Measurements from ENCODE around the gene PNCK.

The PNCK gene

GRCh38 chrX:153637121-153638040, 36.2 kb downstream of the PNCK start:
- TF ChIP-seq ZFP30 (CRISPR knock-in tag; IDR thresholded peaks at IDR 0.05) (no peak), ZC3H10 (CRISPR knock-in tag; IDR thresholded peaks at IDR 0.05) (no peak), ZNF8 (CRISPR knock-in tag; IDR thresholded peaks at IDR 0.05) (no peak), ESRRG (CRISPR knock-in tag; IDR thresholded peaks at IDR 0.05) (no peak), PPARA (CRISPR knock-in tag; IDR thresholded peaks at IDR 0.05; ENCODE audit: borderline replicate concordance) (no peak), GLIS3 (CRISPR knock-in tag; IDR thresholded peaks at IDR 0.05) (no peak), TSHZ2 (CRISPR knock-in tag; IDR thresholded peaks at IDR 0.05) (no peak), TCF4 (CRISPR knock-in tag; IDR thresholded peaks at IDR 0.05; ENCODE audit: borderline replicate concordance) (no peak), ARNTL (CRISPR knock-in tag; IDR thresholded peaks at IDR 0.05; ENCODE audit: borderline replicate concordance, low read depth) (no peak), OSR1 (CRISPR knock-in tag; IDR thresholded peaks at IDR 0.05) (no peak), RARB (CRISPR knock-in tag; IDR thresholded peaks at IDR 0.05) (no peak), ZNF70 (CRISPR knock-in tag; IDR thresholded peaks at IDR 0.05) (no peak), POU6F1 (CRISPR knock-in tag; IDR thresholded peaks at IDR 0.05; ENCODE audit: borderline replicate concordance, low read depth) (no peak)
- no peak for ATAC-seq

- no peak for ATAC-seq
- TF ChIP-seq CSRNP3 (CRISPR knock-in tag; IDR thresholded peaks at IDR 0.05) = no peak
- TF ChIP-seq PPARA (CRISPR knock-in tag; IDR thresholded peaks at IDR 0.05; ENCODE audit: borderline replicate concordance) = no peak
- no peak for TF ChIP-seq SNAI2 (CRISPR knock-in tag; IDR thresholded peaks at IDR 0.05)
- no peak for TF ChIP-seq TSHZ2 (CRISPR knock-in tag; IDR thresholded peaks at IDR 0.05)
- no peak for TF ChIP-seq OSR1 (CRISPR knock-in tag; IDR thresholded peaks at IDR 0.05)
- TF ChIP-seq TOX (CRISPR knock-in tag; IDR thresholded peaks at IDR 0.05; ENCODE audit: borderline replicate concordance) = no peak
- TF ChIP-seq CREB5 (CRISPR knock-in tag; IDR thresholded peaks at IDR 0.05; ENCODE audit: low read depth) = no peak
- TF ChIP-seq RARB (CRISPR knock-in tag; IDR thresholded peaks at IDR 0.05) = no peak
- no peak for TF ChIP-seq ESRRG (CRISPR knock-in tag; IDR thresholded peaks at IDR 0.05)
- TF ChIP-seq TCF4 (CRISPR knock-in tag; IDR thresholded peaks at IDR 0.05; ENCODE audit: borderline replicate concordance) = no peak
- no peak for TF ChIP-seq POU6F1 (CRISPR knock-in tag; IDR thresholded peaks at IDR 0.05; ENCODE audit: borderline replicate concordance, low read depth)
- TF ChIP-seq ZNF8 (CRISPR knock-in tag; IDR thresholded peaks at IDR 0.05) = no peak
- no peak for TF ChIP-seq ZFP30 (CRISPR knock-in tag; IDR thresholded peaks at IDR 0.05)
Measured at GRCh38 chrX:153636716-153637115, 36.9 kb downstream of the PNCK start.
